Activated CD4-positive, alpha-beta T cell treated with anti-CD3 and anti-CD28 coated beads, Interleukin-2, amount 50 U/mL, for 4 hours (primary cell): Measurements from ENCODE around the gene IGBP1.
"Not testable (repeated sequence)": the region's sequence is repeated elsewhere in the genome, so short reads cannot be mapped to it uniquely, and the experiment has no call there.

Experiments used
- DNase-seq, 2 experiments: peaks; one replicate each; pipeline ENCODE4 v3.0.0-alpha.2; 2020

IGBP1 gene

DNA sequence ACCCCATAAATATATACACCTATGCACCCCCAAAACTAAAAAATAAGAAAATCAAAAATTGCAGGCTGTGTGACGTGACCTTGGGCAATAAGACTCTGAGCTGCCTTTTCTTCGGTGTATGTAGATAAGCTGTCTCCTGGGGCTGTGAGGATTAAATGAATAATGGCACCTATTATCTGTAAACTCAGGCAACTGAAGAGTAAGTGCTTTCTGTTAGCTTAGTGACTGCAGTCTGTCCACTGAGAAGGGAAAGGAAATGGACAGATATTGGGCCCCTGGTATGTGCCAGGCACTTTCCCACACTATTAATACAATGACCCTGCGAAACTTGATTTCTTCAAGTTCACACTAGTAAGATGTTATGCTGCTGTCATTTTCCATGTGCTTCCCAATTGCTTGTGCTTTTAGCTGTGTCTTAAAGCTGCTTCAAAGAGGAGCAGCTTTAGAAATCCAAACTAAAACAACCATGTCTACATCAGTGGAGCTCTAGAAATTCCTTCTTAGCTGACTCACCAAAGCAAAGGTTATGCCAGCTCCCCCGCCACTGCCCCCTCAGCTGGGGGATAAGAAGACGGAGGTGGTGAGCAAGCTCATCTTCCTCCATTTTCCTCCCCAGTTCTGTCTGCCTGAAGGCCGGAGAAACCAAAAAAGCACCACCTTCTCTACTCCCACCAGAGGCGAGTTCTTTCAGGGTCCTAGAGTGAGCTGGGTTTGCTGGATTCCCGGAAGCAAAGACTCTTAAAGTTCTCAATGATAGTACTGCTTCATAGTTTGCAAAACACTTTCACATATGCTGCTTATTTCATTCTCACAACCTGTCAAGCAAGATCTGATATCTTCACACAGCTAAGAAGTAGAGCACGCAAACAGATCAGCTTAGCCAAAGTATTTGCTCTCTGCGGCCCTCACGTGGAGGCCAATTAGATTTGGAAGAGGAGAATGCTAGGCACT, 35.3 kb downstream of the IGBP1 start:
- no peak for DNase-seq

DNA sequence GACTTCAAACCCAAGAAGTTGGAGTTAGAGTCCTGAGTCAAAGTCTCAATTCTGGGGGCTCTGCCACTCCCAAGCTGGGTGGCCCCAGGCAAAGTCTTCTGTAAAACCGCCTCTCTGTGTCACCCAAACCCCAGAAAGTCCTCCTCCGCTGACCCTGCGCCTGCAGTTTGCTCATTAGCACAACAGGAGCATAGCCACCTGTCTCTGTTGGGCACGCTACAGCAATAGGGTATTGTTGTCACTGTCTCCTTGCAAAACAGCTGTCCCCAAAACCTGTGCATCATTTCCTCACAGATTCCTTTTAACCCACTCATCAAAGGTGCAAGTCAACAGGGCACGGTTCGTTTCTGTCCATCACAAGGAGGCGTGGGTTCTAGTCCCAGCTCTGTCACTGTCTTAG, 36.0 kb downstream of the IGBP1 start:
- no peak for DNase-seq

DNA sequence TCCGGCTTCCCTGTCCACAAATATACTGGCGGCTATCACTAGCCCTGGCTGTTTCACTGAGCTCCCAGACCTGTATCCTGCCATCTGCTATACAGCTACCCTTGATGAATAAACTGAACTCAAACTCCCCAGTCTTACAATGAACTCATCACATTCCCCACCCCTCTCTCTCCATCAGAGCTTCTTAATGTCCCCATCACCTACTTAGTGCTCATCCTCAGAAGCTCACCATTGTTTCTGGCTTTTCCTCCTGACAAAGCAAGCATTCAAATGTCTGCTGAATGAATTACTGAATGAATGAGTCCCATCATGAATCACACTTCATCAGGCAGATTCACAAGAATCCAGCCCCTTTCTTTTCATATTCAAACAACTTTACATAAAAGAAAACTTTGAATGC, 38.4 kb downstream of the IGBP1 start:
- DNase-seq = no peak

DNA sequence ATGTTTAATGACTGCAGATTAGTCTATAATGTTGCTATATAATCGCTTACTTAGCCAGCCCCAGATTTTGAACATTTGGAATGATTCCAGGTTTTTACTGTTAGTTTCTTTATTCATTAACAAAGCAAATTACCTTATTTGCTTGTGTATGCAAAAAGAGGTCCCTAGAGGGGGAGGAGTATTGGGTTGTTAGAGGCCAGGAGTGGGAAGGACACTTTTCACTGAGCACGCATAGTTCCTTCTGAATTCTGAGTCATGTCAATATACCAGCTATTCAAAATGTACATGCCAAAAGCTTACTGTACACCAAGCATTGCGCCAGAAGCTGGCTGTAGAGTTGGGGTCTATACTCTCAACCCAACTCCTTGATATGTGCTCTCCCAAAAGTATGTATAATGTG, 39.0 kb downstream of the IGBP1 start:
- DNase-seq = no peak

DNA sequence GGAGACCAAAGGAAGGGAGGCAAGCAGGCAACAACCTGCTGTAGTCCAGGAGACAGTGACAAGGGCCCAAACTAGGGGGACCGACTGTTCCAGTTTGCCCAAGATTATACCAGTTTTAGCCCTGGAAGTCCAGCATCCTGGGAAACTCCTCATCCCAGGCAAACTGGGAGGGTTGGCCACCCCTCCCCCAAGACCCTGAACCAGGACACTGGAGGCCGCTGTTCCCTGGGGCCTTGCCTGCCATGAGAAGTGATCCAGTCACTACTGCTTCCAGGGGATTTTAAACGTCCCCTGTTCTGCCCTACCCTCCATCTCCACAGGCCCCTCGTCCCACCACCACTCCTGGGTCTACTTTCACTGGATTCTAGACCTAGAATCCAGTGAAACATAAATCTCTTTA, 39.7 kb downstream of the IGBP1 start:
- no peak for DNase-seq

DNA sequence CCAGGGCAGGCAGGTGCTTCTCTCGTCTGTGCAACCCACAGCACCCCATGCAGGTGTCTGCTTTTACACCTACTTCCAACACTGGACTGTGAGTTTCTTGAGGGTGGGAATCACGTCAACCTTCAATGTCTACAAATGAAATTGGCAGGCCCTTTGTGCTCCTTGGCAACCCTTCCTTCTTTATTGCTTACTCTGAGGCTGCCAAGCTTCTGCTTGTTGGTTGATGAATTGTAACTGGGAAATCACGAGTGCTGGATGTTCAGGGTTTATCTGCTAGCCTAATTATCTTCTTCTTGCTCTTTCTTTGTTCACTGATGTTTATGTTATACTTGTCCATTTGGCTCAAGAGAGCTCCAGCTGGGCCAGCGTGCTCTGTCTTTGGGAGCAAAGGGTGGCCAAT, 41.5 kb downstream of the IGBP1 start:
- no peak for DNase-seq

DNA sequence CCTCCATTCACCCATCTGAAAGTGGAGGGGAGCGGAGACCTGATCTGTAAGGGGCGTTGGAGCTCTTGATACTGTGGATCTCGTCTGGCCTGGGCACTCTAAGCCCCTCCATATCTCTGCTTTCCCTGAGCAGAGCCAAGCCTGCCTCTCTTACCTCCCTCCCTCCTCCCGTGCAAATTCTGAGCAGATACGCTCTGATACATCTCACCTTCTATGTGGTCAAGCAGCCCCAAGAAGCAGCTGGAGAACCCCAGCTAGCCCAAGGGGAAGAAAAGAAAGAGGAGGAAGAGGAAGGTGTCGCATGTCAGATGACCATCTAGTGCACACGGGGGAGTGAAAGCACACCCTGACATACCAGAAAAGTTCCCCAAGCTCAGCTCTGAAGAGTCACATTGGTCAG, 42.1 kb downstream of the IGBP1 start:
- no peak for DNase-seq

DNA sequence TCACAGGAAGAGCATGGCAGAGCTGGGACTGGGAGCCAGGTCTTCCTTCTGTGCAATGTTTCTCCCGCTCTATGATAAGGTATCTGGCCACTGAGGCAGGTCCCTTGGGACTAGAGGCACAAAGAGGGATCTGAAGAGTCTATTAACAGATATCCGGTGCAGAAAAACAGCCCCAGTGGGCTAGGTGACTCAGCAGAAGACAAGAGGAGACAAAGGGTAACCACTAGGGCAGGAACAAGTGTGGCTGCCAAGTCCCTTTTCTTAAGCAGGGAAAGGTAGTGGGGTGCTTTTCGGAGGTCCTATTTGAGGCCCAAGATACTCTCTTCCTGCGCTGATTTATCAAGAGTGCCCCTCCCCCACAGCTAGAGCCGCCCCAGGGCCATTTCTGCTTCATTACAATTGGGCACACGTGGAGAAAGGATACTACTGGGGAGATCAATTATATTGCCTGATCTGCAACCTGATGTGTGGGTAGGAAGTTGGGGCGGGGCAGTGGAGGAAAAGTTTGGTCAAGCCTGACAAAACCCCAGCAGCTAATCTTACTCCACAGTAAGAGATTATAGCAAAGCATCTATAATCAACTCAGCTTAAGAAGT, 43.8 kb downstream of the IGBP1 start, which contains the start of gene DGAT2L6:
Gene DGAT2L6, plus strand, starts transcription at position 546 of the 596 bp plus-strand sequence. CDS start 100 bp downstream, outside the sequence.
- DNase-seq = no peak

DNA sequence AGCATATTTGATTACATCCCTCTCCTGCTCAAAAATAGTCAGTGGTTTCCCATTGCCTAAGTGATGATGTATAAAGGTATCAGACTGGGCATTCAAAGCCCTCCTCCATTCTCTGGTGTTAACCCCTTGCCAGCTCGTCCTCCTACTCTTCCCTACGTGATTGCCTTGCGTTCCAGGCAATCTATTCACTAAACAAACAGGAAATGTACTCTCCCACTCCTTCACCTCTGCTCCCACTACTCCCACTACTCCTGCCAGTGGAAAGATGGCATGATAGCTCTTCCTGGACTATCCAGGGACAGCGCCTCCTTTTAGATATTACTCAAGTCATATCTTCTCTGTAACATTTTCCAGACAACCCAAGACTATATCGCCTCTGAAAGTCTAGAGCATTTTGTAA, 49.8 kb downstream of the IGBP1 start:
- no peak for DNase-seq

DNA sequence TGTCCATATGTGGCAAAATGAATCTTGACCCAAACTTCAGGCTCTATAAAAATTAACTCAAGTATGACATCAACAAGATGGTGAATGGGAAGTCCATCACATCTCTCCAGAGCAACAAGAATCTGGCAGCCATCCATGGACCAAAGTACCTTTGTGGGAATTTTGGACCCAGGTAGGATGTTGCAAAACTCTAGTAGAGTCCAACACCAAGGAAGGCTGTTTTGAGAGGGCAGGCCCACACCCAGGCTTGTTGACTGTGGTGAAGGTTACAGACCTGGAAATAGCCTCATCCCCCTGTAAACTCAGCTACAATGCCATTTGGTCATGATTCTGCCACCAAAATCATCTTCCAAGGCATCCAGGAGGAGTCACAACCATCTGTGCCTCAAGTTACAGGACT, 57.0 kb downstream of the IGBP1 start:
- no peak for DNase-seq

DNA sequence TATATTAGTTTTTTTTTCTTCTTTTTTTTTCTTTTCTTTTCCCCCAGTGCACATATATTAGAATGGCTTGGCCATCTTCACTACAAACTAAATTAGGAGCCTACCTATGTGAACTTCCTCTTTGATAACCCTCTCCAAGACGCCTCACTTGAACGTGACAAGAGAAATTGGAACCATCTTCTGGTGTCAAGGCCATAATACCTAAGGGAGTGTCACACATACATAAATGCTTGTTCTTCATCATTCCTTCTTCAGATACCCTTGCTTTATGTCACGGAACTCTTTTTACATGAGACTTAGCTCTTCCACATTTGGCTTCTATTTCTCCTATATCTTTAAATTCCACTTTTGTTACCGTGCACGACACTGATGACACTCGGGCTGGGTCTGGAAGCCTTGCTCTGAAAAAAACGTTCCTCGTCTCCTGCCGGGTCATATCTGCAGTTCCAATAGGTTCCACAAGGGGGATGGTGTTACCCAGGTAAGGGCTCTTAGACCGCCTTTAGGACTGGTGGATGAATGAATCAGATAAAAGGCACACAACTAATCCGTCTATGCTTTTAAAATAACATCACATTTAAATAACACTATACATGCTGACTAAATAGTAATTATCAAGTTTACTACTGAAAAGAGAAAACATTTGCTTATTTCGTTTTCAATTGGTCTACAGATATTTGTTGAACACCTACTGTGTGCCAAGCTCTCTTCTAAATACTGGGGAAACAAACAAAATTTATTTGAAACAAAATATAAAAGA, 63.9 kb downstream of the IGBP1 start:
- peak; percentile 44 to 56 for DNase-seq

DNA sequence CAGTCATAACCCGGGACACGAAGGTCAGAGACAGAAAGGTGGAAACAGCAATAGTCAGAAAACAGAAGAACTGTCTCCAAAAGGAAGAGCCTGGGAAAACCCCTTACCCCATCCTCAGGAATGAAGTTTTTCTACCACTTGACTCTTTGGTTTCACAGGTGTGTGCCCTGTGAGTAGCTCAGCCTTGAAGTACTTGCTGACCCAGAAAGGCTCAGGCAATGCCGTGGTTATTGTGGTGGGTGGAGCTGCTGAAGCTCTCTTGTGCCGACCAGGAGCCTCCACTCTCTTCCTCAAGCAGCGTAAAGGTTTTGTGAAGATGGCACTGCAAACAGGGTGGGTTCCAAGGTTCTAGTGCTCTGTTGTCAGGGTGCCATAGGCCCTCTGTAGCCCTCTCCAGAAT, 68.5 kb downstream of the IGBP1 start:
- DNase-seq = no peak

DNA sequence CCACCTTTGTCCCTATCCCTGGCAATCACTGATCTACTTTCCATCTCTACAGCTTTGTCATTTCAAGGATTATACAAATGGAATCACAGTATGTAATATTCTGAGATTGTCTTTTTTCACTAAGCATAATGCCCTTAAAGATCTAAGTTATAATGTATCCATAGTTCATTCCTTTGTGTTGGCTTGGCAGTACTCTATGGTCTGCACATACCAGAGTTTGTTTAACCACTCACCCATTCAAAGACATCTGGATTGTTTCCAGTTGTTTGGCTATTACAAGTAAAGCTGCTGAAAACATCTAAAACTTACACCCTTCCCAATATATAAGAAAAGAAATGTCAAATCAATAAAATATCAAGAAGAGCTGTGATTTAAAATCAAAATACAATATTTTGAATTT, 75.2 kb downstream of the IGBP1 start:
- DNase-seq = no peak

DNA sequence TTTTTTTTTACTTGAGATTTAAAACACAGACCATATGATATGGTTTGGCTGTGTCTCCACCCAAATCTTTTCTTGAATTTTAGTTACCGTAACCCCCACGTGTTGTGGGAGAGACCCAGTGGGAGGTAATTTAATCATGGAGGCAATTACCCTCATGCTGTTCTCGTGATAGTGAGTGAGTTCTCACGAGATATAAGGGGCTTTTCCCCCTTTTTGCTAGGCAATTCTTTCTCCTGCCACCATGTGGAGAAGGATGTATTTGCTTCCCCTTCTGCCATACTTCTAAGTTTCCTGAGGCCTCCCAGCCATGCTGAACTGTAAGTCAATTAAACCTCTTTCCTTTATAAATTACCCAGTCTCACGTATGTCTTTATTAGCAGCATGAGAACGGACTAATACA, 76.3 kb downstream of the IGBP1 start:
- DNase-seq = not testable (repeated sequence)
